Measurements from ENCODE around the gene DIPK1A. TPM values are rescaled to one million over a fixed set of nuclear protein-coding genes. Genes with fewer than 3 reads are reported as not detected.

The DIPK1A gene
- total and polyA plus RNA-seq, 9 donors, result 4.7 to 15.4 (median 8.6) TPM

DNA sequence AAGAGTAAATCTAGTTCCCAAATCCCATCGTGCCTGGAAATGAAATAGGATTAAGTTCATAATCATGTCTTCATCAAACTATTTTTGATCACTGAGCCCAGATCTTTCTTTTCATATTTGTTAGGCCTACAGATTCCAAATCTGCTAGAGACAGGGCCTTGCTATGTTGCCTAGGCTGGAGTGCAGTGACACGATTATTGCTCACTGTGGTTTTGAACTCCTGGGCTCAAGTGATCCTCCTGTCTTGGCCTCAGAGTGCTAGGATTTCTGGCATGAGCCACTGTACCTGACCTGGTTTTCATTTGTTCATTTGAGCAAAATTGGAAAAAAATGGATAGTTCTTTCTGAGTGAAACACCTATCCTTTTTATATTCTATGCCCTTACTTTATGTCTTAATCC is 28.0 kb upstream of the DIPK1A start:
- Histone ChIP-seq H3K36me3 (no peaks in the 10 kb centered on the region), H3K27me3 (no peaks in the 10 kb centered on the region), H3K4me1 (ENCODE audit: insufficient read depth) (no peaks in the 10 kb centered on the region), H3K9me3 (no peaks in the 10 kb centered on the region), H3K4me3 (no peak overlapping the region), H3K27ac (no peak overlapping the region)
- WGBS, 3 donors, result 29 to 34% (median 31%) methylated on average over 2 of the region's 2 CpGs
- no peak for DNase-seq
- intact Hi-C loops (cut with DNase I), result no loop called here
- no peak for TF ChIP-seq POLR2A (IDR thresholded peaks at IDR 0.05)
- no peak for TF ChIP-seq EP300 (IDR thresholded peaks at IDR 0.05)
- TF ChIP-seq, protein P1, sequence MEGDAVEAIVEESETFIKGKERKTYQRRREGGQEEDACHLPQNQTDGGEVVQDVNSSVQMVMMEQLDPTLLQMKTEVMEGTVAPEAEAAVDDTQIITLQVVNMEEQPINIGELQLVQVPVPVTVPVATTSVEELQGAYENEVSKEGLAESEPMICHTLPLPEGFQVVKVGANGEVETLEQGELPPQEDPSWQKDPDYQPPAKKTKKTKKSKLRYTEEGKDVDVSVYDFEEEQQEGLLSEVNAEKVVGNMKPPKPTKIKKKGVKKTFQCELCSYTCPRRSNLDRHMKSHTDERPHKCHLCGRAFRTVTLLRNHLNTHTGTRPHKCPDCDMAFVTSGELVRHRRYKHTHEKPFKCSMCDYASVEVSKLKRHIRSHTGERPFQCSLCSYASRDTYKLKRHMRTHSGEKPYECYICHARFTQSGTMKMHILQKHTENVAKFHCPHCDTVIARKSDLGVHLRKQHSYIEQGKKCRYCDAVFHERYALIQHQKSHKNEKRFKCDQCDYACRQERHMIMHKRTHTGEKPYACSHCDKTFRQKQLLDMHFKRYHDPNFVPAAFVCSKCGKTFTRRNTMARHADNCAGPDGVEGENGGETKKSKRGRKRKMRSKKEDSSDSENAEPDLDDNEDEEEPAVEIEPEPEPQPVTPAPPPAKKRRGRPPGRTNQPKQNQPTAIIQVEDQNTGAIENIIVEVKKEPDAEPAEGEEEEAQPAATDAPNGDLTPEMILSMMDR (IDR thresholded peaks at IDR 0.05), result no peak

DNA sequence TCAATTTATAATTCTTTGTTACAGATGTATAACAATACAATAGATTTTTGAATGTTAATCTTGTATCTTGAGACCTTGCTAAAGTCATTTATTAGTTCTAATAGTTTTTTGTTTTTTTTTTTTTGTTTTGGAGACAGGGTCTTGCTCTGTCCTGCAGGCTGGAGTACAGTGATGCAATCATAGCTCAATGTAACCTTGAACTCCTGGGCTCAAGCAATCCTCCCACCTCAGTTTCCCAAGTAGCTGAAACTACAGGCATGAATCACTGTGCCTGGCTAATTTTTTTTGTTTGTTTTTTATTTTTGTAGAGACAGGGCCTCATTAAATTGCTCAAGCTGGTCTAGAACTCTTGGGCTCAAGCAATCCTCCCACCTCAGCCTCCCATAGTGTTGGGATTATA is 26.2 kb upstream of the DIPK1A start:
- no peak overlapping the region for H3K4me3 ChIP-seq
- TF ChIP-seq POLR2A (IDR thresholded peaks at IDR 0.05), result no peak
- TF ChIP-seq, protein P1 (IDR thresholded peaks at IDR 0.05), result no peak
- no peak for TF ChIP-seq EP300 (IDR thresholded peaks at IDR 0.05)
- intact Hi-C loops (cut with DNase I), result no loop called here
- DNase-seq, result no peak
- H3K27me3 ChIP-seq, result no peaks in the 10 kb centered on the region
- H3K27ac ChIP-seq, result no peak overlapping the region
- no peaks in the 10 kb centered on the region for H3K36me3 ChIP-seq
- H3K4me1 ChIP-seq (ENCODE audit: insufficient read depth), result no peaks in the 10 kb centered on the region
- H3K9me3 ChIP-seq, result no peaks in the 10 kb centered on the region

DNA sequence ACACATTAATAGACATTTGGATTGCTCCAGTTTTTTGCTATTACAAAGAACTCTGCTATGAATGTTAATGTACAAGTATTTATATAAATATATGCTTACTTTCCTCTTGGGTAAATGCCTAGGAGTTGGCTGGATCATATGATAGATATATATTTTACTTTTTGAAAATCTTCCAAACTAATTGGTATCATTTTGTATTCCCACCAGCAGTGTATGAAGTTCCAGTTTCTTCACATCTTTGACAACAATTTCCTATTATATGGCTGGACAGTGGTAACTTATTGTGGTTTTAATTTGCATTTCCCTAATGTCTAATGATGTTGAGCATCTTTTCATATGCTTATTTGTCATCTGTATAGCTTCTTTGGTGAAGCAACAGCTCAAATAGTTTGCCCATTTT is 23.8 kb upstream of the DIPK1A start:
- H3K9me3 ChIP-seq, result no peaks in the 10 kb centered on the region
- TF ChIP-seq POLR2A (IDR thresholded peaks at IDR 0.05) (no peak), EP300 (IDR thresholded peaks at IDR 0.05) (no peak)
- TF ChIP-seq, protein P1 (IDR thresholded peaks at IDR 0.05), result no peak
- no peak for DNase-seq
- H3K4me1 ChIP-seq (ENCODE audit: insufficient read depth), result no peaks in the 10 kb centered on the region
- intact Hi-C loops (cut with DNase I), result no loop called here
- no peaks in the 10 kb centered on the region for H3K27me3 ChIP-seq
- H3K27ac ChIP-seq, result no peak overlapping the region
- no peak overlapping the region for H3K4me3 ChIP-seq
- H3K36me3 ChIP-seq, result no peaks in the 10 kb centered on the region

DNA sequence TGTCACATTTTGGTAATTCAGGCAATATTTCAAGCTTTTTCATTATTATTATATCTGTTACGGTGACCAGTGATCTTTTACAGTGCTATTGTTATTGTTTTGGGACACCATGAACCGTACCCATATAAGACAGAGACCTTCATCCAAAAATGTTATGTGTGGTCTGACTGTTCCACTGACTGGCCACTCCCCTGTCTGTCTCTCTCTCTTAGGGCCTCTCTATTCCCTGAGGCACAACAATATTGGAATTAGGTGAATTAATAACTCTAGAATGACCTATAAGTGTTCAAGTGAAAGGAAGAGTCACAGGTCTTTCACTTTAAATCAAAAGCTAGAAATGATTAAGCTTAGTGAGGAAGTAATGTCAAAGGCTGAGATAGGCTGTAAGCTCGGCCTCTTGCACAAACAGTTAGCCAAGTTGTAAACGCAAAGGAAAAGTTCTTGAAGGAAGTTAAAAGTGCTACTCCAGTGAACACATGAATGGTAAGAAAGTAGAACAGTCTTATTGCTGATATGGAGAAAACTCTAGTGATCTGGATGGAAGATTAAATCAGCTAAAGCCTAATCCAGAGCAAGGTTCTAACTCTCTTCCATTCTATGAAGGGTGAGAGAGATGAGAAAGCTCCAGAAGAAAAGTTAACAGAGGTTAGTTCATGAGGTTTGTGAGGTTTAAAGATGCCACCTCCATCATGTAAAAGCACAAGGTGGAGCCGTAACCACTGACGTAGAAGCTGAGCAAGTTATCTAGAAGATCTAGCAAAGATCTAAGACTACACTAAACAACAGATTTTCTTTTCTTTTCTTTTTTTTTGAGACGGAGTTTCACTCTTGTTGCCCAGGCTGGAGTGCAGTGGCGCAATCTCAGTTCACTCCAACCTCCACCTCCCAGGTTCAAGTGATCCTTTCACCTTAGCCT is 19.7 kb upstream of the DIPK1A start:
- H3K27me3 ChIP-seq, result no peaks in the 10 kb centered on the region
- no peaks in the 10 kb centered on the region for H3K9me3 ChIP-seq
- intact Hi-C loops (cut with DNase I), result no loop called here
- no peaks in the 10 kb centered on the region for H3K4me1 ChIP-seq (ENCODE audit: insufficient read depth)
- no peaks in the 10 kb centered on the region for H3K36me3 ChIP-seq
- no peak overlapping the region for H3K27ac ChIP-seq
- TF ChIP-seq POLR2A (IDR thresholded peaks at IDR 0.05), result no peak
- TF ChIP-seq, protein P1 (IDR thresholded peaks at IDR 0.05), result no peak
- TF ChIP-seq EP300 (IDR thresholded peaks at IDR 0.05), result no peak
- 78 to 84% (median 83%) methylated on average over 8 of the region's 8 CpGs for WGBS, 3 donors
- no peak for DNase-seq
- no peak overlapping the region for H3K4me3 ChIP-seq
